ENCODE data around the gene ALKBH3. TPM values are rescaled to one million over a fixed set of nuclear protein-coding genes. Genes with fewer than 3 reads are reported as not detected.
A peak's percentile ranks its signal among the peaks of the same experiment; 100 is the strongest.

Gene ALKBH3
- total and polyA plus RNA-seq, 8 donors, result 13.9 to 29.1 (median 17.5) TPM

- peak in 3 of 4 donors; percentile 30 to 41 (median 33) for ATAC-seq
- DNase-seq, result no peak
These were observed 24.3 kb downstream of the ALKBH3 start for GRCh38 chr11:43904742-43905535.

GRCh38 chr11:43905813-43906241 lies 25.2 kb downstream of the ALKBH3 start:
- intact Hi-C loops (cut with DNase I), result no loop called here
- Histone ChIP-seq H3K36me3 (peaks cover 0 to 13% (median 0%) of the 10 kb centered on the region in 3 donors), H3K27ac (no peak overlapping the region), H3K9me3 (no peaks in the 10 kb centered on the region), H3K4me1 (no peaks in the 10 kb centered on the region), H3K4me3 (no peak overlapping the region), H3K27me3 (no peaks in the 10 kb centered on the region)
- FAIRE-seq (no peak), ATAC-seq (no peak), DNase-seq (no peak)
- TF ChIP-seq, protein P1, sequence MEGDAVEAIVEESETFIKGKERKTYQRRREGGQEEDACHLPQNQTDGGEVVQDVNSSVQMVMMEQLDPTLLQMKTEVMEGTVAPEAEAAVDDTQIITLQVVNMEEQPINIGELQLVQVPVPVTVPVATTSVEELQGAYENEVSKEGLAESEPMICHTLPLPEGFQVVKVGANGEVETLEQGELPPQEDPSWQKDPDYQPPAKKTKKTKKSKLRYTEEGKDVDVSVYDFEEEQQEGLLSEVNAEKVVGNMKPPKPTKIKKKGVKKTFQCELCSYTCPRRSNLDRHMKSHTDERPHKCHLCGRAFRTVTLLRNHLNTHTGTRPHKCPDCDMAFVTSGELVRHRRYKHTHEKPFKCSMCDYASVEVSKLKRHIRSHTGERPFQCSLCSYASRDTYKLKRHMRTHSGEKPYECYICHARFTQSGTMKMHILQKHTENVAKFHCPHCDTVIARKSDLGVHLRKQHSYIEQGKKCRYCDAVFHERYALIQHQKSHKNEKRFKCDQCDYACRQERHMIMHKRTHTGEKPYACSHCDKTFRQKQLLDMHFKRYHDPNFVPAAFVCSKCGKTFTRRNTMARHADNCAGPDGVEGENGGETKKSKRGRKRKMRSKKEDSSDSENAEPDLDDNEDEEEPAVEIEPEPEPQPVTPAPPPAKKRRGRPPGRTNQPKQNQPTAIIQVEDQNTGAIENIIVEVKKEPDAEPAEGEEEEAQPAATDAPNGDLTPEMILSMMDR (IDR thresholded peaks at IDR 0.05), result no peak
- 87 to 90% methylated on average over 2 of the region's 2 CpGs for WGBS, 2 donors

More at GRCh38 chr11:43904742-43905535, 24.3 kb downstream of the ALKBH3 start:
- FAIRE-seq, result no peak
- intact Hi-C loops (cut with DNase I), result no loop called here
- H3K4me3 ChIP-seq, result no peak overlapping the region
- no peaks in the 10 kb centered on the region for H3K4me1 ChIP-seq
- peaks cover 0 to 13% (median 0%) of the 10 kb centered on the region in 3 donors for H3K36me3 ChIP-seq
- TF ChIP-seq, protein P1 (IDR thresholded peaks at IDR 0.05), result no peak
- no peaks in the 10 kb centered on the region for H3K27me3 ChIP-seq
- 84 to 89% methylated on average over 10 of the region's 10 CpGs for WGBS, 2 donors
- H3K27ac ChIP-seq, result no peak overlapping the region
- H3K9me3 ChIP-seq, result no peaks in the 10 kb centered on the region

GRCh38 chr11:43907028-43907975 lies 26.7 kb downstream of the ALKBH3 start:
- Histone ChIP-seq H3K4me1 (no peaks in the 10 kb centered on the region), H3K27me3 (no peaks in the 10 kb centered on the region), H3K36me3 (peaks cover 0 to 2% (median 0%) of the 10 kb centered on the region in 3 donors), H3K27ac (no peak overlapping the region), H3K9me3 (no peaks in the 10 kb centered on the region), H3K4me3 (no peak overlapping the region)
- intact Hi-C loops (cut with DNase I), result no loop called here
- no peak for FAIRE-seq
- 86 to 89% methylated on average over 4 of the region's 4 CpGs for WGBS, 2 donors
- ATAC-seq, result no peak
- no peak for DNase-seq
- TF ChIP-seq, protein P1 (IDR thresholded peaks at IDR 0.05), result no peak

DNA sequence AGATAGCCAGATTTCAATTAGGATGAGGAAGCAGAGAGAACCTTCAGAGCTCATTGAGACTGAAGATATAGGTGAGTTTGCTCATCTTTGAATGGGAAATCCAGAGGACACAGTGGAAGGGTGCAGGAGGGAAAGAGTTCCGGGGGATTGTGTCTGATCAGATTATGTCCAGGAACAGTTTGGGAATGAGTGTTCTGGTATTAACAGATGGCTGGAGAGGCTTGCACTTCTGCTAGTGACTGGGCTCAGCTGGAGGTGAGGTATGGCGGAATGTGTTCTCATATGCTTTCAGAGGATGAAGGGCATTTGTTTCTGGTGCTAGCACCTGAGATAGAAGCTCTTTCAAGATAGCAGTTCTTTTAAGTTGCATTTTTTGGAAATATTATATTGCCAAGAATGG lies 27.6 kb downstream of the ALKBH3 start:
- 98% methylated on average over 2 of the region's 2 CpGs for WGBS, 2 donors
- TF ChIP-seq, protein P1 (IDR thresholded peaks at IDR 0.05), result no peak
- no peak overlapping the region for H3K27ac ChIP-seq
- FAIRE-seq (no peak), DNase-seq (no peak), ATAC-seq (no peak)
- intact Hi-C loops (cut with DNase I), result no loop called here
- no peaks in the 10 kb centered on the region for H3K4me1 ChIP-seq
- no peaks in the 10 kb centered on the region for H3K27me3 ChIP-seq
- H3K9me3 ChIP-seq, result no peaks in the 10 kb centered on the region
- H3K4me3 ChIP-seq, result no peak overlapping the region
- H3K36me3 ChIP-seq, result no peaks in the 10 kb centered on the region
